Brain microvascular endothelial cell (primary cell): ENCODE data around the gene PEF1.

Source experiments
- DNase-seq: peaks from one replicate; pipeline ENCODE4 v3.0.0-alpha.2; 2020
- H3K27ac ChIP-seq: fragments of 250-450 bp; sonication (Bioruptor Pico); 2 replicates; pipeline ENCODE4 v1.5.1; 2020; ENCODE audit warnings: mild to moderate bottlenecking, moderate library complexity
- H3K27me3 ChIP-seq: fragments of 250-450 bp; sonication (Bioruptor Pico); replicated peaks from 2 replicates; pipeline ENCODE4 v1.5.1; 2020; ENCODE audit warnings: mild to moderate bottlenecking
- H3K36me3 ChIP-seq: fragments of 250-450 bp; sonication (Bioruptor Pico); replicated peaks from 2 replicates; pipeline ENCODE4 v1.5.1; 2020; ENCODE audit warnings: mild to moderate bottlenecking
- H3K4me3 ChIP-seq: 2 replicates; pipeline ENCODE4 v1.5.1; 2011; ENCODE audit warnings: low read depth, mild to moderate bottlenecking, control low read depth, low read length, moderate library complexity
- in situ Hi-C: cut with HindIII; loops from 2 replicates; pipeline ENCODE4 v1.10.0; 2017; ENCODE audit warnings: low sequenced_read_pairs, low pct_ligation_motif_present
- TF ChIP-seq, protein P1 (sequence below): IDR thresholded peaks from 2 replicates; pipeline ENCODE4 v1.5.1; 2011; ENCODE audit warnings: low read depth, mild to moderate bottlenecking, moderate library complexity, low read length, control low read depth, inconsistent platforms; ENCODE audit errors: missing control alignments

PEF1 gene

DNA sequence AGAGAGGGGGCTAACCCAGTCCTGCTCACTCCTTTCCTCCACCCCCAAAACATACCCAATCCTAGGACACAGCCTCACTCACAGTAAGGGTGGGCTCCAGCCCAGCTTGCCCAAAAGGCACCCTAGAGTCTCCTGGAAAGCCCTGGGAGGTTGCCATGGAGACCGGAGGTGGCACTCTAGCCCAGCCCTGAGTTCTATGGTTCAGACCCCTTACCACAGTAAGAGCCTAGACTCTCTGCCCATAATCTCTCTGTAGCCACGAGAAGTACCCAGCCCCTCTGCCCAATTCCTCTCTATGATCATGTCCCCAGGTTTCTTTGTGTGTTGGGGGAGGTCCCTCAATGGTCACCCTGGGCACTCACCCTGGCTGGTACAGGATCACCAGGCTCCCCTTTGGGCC lies 44.7 kb upstream of the PEF1 start:
- no peak for DNase-seq

DNA sequence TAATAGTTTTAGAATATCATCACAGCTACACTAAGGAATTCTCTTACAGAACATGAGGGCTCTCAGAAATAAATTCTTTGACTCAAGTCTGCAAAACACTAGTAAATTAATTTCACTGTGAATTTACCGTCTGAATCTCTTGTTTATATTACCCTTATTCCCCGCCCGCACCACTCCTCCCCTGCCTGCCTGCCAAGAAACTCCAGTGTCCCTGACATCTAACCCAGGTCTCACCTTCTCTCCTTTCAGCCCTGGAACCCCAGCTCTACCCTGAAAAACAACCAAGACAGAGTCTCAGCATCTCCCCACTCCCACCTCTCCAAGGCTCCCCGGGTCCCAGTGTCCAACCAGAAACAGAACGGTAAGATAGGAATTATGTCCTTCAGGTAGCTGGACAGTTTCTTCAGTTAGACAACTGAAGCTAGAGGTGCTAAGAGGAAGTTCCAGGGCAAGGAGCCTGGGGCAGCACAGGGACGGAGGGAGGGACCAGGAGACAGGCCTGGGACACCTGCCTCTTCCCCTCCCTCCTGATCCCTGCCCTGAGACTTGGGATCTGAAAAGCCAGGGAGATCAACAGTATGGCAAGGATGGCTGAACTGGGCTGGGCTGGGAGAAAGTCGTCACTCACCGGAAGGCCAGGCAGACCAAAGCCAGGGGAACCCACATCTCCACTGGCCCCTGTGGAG lies 43.7 kb upstream of the PEF1 start:
- in situ Hi-C loops: no loop called here
- no peaks in the 10 kb centered on the region for H3K27me3 ChIP-seq
- TF ChIP-seq, protein P1, sequence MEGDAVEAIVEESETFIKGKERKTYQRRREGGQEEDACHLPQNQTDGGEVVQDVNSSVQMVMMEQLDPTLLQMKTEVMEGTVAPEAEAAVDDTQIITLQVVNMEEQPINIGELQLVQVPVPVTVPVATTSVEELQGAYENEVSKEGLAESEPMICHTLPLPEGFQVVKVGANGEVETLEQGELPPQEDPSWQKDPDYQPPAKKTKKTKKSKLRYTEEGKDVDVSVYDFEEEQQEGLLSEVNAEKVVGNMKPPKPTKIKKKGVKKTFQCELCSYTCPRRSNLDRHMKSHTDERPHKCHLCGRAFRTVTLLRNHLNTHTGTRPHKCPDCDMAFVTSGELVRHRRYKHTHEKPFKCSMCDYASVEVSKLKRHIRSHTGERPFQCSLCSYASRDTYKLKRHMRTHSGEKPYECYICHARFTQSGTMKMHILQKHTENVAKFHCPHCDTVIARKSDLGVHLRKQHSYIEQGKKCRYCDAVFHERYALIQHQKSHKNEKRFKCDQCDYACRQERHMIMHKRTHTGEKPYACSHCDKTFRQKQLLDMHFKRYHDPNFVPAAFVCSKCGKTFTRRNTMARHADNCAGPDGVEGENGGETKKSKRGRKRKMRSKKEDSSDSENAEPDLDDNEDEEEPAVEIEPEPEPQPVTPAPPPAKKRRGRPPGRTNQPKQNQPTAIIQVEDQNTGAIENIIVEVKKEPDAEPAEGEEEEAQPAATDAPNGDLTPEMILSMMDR: no peak
- H3K27ac ChIP-seq: no peak overlapping the region
- no peak overlapping the region for H3K4me3 ChIP-seq
- no peak for DNase-seq
- H3K36me3 ChIP-seq: no peaks in the 10 kb centered on the region

More for the DNA sequence above, 44.7 kb upstream of the PEF1 start:
- H3K4me3 ChIP-seq: no peak overlapping the region
- TF ChIP-seq, protein P1: no peak
- H3K27ac ChIP-seq: peak overlapping the region; percentile 36
- H3K36me3 ChIP-seq: no peaks in the 10 kb centered on the region
- in situ Hi-C loops: no loop called here
- no peaks in the 10 kb centered on the region for H3K27me3 ChIP-seq

DNA sequence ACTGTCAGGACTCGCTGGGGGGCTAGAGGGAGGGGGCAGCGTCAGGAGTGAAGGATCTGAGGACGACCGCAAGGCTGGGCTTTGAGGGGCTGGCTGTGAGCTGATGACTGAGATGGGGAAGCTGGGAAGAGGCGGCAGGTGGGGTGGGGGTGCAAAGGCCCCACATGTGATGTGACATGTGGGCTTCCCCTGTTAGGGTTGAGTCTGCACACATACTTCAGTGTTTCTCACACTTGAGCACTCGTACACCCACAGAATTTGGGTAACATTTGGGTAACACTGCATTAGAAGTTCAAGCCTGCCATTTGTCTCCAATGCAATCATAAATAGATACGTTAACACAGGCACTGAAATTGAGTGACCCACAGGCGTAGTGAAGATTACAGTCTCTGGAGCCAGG lies 42.9 kb upstream of the PEF1 start:
- no peak for DNase-seq
- TF ChIP-seq, protein P1: no peak
- H3K27me3 ChIP-seq: no peaks in the 10 kb centered on the region
- in situ Hi-C loops: no loop called here
- H3K27ac ChIP-seq: no peak overlapping the region
- H3K36me3 ChIP-seq: no peaks in the 10 kb centered on the region
- H3K4me3 ChIP-seq: no peak overlapping the region

DNA sequence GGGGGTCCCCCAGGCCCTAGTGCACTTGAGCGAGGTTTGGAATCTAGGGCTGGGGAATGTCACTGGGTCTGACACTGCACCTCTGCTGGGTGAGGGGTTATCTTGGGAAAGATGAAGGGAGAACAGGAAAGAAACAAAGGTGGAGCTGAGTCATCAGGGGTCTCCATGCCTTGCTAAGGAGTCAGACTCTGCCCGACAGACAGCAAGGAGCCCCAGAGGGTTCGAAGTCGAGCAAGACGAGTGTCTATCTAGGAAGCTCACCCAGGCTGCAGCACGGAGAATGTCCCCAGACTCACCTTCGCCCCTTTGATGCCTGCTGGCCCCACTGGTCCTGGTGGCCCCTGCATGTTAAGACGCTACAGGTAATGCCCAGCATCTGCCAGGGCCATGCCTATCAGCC lies 41.1 kb upstream of the PEF1 start:
- Histone ChIP-seq H3K27ac (no peak overlapping the region), H3K36me3 (peaks cover 2% of the 10 kb centered on the region), H3K4me3 (no peak overlapping the region), H3K27me3 (no peaks in the 10 kb centered on the region)
- DNase-seq: no peak
- TF ChIP-seq, protein P1: no peak
- in situ Hi-C loops: no loop called here

DNA sequence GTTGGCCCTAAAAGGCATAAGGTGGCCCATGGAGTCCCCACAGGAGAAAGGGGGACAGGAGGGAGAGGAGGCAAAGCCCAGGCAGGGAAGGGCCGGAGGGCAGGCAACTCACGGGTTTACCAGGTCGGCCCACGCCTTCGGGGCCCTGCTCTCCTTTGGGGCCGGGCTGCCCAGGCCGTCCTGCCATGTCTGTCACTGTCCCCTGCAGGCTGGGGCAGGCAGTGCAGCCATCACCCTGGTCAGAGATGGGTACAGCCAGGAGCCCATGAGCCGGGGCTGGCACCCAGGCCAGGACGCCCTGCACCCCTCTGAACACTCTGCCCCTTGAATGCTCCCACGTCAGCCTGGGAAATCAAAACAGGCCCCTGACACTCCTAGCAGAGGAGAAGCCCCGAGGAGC lies 39.3 kb upstream of the PEF1 start:
- Histone ChIP-seq H3K4me3 (no peak overlapping the region), H3K36me3 (peaks cover 4% of the 10 kb centered on the region), H3K27ac (no peak overlapping the region), H3K27me3 (no peaks in the 10 kb centered on the region)
- no peak for DNase-seq
- TF ChIP-seq, protein P1: peak; percentile 60
- in situ Hi-C loops: no loop called here

DNA sequence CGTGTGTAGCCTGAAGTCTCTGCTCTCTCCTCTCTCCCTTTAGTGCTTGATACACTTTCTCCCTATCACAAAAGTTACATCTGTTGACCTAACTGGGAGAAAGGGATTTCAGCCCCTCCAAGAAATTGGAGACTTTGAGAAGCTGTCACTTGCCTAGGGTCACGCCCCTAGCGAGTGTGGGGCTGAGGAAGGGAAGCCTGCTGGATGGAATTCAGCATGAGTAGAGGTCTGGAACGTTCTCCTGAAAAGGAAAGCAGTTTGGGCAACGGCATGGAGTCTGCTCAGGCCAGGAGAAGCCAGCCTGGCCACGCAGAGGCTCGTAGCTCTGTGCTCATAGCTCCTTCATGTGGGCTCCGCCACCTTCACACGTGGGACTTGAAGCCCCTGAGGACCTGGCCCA lies 36.7 kb upstream of the PEF1 start:
- H3K27ac ChIP-seq: no peak overlapping the region
- TF ChIP-seq, protein P1: peak; percentile 14
- no peak for DNase-seq
- no peaks in the 10 kb centered on the region for H3K27me3 ChIP-seq
- in situ Hi-C loops: no loop called here
- peaks cover 4% of the 10 kb centered on the region for H3K36me3 ChIP-seq
- H3K4me3 ChIP-seq: no peak overlapping the region
